NCI-H2081 (cell line): Measurements from ENCODE around the gene OR10AD1.
A peak's percentile ranks its signal among the peaks of the same experiment; 100 is the strongest.
"Not testable (repeated sequence)": the region's sequence is repeated elsewhere in the genome, so short reads cannot be mapped to it uniquely, and the experiment has no call there.

Experiments
- DNase-seq, 2 experiments: peaks; one replicate each; lab custom pipeline; 2025; lab: John Stamatoyannopoulos, UW

OR10AD1 gene, protein sequence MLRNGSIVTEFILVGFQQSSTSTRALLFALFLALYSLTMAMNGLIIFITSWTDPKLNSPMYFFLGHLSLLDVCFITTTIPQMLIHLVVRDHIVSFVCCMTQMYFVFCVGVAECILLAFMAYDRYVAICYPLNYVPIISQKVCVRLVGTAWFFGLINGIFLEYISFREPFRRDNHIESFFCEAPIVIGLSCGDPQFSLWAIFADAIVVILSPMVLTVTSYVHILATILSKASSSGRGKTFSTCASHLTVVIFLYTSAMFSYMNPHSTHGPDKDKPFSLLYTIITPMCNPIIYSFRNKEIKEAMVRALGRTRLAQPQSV

DNA sequence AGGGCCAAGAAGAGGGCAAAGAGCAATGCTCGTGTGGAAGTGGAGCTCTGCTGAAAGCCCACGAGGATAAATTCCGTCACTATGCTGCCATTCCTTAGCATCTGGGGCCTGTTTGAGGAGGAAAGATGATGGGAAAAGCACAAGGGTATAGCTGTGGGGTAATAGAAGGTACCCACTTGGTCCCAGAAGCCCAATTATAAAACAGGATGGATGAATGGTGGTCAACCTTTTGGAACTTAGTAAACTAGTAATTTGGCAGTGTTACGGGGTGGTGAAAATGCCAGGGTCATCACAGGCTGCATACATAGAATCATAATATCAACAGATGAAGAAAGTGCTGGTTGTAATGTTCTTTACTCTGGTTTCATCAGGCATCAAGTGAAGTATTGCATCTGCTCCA is at the start of gene OR10AD1:
Gene OR10AD1, minus strand, starts transcription at position 101 of the 400 bp plus-strand sequence. Its CDS starts 0 bp downstream, at position 101.
- no peak for DNase-seq

DNA sequence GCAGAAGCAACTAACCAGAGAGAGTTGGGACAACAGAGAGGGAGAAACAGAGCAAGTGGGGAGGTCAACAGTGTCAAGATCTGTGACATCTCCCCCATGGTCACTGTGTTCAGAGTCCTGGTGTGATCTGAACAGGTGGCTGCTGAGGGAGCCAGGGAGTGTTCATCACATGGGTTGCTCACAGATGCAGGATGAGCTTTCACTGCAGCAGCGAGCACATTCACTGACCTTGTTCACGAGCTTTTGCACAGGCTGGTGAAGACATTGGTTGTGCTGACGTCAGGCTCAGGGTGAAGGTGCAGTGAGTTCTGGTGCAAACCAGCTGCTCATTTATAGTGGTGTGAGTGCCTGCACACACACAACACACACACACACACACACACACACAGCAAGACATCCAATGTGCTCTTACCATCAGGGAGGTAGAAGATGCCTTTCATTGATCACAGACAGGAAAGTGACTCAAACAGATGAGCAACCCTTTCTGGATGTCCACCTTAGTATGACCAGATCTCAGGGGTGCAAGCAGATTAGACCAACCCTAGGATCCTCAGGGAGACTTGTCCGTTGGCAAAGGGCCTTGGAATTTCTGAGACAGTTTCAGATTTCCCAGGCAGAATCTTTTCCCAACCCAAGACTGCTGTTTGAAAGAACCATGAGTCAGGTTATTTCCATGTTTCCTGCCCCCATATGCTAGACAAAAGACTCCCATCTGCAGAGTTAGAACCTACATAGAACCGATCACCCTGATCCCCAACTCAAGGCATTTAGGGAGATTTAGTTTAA is 44.3 kb upstream of the OR10AD1 start:
- no peak for DNase-seq

DNA sequence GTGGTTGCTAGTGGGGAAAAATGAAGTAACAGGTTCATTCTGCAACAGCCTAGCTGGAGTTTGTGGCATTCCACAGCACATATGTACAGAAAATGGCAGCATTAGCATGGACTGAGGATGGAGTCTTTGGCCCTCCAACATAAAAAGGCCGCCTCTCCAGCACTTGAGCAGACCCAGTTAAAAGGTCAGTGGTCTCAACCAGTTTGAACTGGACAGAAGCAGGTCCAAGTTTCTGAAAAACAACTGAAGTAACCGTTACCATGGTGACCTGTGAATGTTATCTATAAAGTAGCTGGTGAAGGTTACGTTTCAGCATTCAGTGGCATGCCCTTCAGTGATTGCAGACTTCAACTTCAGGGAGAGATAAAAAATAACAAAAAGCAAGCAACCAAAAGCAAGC is 34.1 kb upstream of the OR10AD1 start:
- DNase-seq: no peak

DNA sequence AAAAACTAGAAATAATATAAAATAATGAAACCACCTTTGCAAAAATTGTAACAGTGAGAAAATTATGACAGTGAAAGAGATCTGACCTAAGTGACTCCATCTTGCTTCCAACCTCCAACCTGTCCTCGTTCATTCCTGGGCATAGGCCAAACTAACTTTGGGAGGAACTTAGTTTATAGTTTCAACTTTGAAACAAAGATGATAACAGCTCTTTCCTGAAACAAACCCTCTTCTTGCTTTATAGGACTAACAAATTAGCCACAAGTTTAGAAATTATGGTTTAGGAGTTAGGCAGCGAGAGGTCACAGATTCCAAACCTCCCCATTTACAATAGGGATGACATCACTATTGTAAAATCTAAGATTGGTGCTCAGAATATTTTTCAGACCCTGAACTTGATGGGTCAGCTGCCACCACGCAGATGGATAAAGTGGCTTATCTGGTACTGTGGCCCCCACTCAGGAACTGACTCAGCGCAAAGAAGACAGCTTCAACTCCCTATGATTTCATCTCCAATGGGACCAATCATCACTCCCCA is 32.8 kb upstream of the OR10AD1 start:
- no peak for DNase-seq

DNA sequence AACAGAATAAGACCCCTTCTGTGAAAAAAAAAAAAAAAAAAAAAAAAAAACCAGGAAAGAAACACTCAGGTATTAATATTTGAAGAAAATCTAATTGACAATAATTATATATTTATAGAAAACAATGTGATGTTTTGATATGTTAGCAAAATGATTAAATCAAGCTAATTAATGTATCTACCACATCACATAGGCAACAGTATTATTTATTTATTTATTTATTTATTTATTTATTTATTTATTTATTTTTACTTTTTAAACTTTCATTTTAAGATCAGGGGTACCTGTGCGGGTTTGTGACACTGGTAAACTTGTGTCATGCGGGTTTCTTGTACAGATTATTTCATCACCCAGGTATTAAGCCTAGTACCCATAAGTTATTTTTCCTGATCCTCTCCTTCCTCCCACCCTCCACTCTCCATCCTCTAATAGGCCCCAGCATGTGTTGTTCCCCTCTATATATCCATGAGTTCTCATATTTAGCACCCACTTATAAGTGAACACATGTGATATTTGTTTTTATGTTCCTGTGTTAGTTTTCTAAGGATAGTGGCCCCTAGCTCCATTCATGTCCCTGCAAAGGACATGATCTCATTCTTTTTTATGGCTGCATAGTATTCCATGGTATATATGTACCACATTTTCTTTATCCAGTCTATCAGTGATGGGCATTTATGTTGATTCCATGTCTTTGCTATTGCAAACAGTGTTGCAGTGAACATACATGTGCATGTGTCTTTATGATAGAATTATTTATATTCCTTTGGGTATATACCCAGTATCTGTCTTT is 28.3 kb upstream of the OR10AD1 start:
- not testable (repeated sequence) for DNase-seq

DNA sequence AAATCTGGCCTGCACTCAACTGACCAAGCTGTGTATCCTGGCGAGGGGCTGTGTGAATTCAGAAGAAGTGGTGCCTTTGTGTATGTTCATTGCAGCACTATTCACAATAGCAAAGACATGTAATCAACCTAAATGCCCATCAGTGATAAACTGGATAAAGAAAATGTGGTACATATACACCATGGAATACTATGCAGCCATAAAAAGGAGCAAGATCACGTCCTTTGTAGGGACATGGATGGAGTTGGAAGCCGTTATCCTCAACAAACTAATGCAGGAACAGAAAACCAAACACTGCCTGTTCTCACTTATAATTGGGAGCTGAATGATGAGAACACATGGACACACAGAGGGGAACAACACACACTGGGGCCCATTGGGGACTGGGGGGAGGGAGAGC is 21.4 kb upstream of the OR10AD1 start:
- not testable (repeated sequence) for DNase-seq

DNA sequence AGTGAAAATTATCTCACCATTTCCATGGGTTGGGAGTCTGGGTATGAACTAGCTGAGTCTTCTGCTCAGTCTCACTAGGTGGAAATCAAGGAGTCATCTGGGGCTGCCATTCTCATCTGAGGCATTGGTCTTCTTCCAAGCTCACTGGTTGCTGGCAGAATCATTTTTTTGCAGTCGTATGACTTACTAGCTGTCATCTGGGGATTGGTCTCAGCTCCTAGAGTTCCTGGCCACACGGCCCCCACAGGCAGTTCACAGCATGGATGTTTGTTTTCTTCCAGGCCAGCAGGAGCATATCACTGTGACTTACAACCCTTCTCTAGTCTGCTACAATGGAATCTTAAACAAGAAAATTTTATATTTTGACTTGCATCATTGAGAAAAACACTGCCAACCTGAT is 18.6 kb upstream of the OR10AD1 start:
- DNase-seq: no peak

DNA sequence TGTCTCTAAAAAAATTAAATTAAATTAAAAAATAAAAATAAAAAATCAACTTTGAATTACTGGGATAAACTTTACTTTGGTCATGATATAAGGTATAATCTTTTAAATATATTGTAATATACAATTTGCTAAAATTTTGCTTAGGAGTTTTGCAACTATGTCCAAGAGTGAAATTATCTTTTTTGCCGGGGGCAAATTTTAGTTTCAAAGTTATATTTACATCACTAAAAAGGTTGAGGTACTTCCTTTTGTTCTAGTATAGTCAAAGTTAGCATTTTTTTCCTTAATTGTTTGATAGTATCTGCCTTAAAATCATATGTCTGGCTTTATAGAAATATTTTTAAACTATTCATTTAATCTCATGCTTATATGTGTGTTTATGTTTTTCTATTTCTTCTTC is 17.6 kb upstream of the OR10AD1 start:
- no peak for DNase-seq

DNA sequence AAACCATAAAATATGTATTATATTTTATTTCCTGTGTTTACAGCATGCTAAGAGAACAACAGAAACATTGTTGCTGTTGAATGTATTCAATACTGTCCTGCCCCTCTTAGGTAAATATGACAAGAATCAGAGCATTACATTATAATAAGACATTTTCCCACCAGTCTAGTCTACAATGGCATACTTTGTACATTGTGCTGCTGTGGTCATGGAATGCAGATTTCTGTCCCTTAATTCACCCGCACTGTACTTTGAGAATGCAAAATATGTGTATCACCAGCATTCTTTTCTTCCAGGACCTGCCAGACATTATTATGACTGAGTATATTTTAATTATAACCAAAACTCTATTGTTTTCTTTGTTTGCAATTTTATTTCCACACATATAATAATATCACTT is 16.5 kb upstream of the OR10AD1 start:
- no peak for DNase-seq

DNA sequence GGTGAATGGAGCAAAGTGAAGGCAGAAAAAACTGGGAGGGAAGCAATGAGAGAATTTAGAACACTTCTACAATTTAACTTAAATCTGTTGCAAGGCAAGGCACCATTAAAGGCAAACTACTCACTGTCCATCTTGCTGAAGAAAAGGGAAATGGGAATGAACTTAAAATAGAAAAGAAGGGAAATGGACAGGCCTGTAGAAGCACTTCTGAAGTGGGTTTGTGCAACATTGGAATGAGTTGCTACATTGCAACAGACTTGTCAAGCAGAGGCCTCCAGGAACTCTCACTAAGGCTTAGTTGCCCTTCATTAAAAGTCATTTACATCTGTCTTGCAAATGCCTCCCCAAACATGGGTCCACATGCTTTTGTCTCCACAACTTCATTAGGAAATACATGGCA is 13.7 kb upstream of the OR10AD1 start:
- no peak for DNase-seq

DNA sequence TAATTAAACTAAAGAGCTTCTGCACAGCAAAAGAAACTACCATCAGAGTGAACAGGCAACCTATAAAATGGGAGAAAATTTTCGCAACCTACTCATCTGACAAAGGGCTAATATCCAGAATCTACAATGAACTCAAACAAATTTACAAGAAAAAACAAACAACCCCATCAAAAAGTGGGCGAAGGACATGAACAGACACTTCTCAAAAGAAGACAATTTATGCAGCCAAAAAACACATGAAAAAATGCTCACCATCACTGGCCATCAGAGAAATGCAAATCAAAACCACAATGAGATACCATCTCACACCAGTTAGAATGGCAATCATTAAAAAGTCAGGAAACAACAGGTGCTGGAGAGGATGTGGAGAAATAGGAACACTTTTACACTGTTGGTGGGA is 6.4 kb upstream of the OR10AD1 start:
- not testable (repeated sequence) for DNase-seq

DNA sequence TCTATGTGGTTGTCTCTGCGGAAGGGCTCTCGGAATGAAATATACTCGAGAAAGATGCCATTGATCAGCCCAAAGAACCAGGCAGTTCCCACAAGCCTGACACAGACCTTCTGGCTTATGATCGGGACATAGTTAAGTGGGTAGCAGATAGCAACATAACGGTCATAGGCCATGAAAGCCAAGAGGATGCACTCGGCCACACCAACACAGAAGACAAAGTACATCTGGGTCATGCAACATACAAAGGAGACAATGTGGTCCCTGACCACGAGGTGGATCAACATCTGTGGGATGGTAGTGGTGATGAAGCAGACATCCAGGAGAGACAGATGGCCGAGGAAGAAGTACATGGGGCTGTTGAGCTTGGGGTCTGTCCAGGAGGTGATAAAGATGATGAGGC is 326 bp downstream of the OR10AD1 start:
- DNase-seq: no peak

DNA sequence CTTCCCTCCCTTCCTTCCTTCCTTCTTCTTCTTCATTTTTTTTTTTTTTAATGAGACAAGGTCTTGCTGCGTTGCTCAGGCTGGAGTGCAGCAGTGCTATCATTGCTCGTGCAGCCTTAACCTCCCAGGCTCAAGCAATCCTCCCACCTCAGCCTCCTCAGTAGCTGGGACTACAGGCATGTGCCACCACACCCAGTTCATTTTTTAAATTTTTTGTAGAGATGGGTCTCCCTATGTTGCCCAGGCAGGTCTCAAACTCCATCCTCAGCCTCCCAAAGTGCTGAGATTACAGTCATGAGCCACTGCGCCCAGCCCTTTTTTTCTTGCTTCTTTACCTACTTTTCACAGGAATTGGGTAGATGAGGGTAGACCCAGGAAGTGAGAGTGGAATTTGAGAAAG is 1.6 kb downstream of the OR10AD1 start:
- no peak for DNase-seq

DNA sequence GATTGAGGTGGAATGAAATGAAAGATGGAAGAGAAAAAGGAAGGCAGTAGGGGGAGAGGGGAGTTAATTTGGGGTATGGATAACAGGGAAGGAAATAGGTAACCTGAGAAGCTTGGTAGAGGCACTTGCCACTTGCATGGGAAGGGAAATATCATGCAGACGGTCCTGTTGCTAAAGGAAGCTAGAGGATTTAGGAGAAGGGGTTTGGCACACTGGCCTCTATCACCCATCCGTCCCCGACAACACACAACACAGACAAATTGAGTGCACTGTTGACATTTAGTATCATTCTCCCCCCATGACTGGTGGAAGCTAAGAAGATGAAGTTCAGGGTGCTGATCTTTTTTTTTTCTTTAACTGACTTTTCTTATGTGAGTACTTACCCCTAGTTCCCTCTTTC is 2.0 kb downstream of the OR10AD1 start:
- DNase-seq: no peak

DNA sequence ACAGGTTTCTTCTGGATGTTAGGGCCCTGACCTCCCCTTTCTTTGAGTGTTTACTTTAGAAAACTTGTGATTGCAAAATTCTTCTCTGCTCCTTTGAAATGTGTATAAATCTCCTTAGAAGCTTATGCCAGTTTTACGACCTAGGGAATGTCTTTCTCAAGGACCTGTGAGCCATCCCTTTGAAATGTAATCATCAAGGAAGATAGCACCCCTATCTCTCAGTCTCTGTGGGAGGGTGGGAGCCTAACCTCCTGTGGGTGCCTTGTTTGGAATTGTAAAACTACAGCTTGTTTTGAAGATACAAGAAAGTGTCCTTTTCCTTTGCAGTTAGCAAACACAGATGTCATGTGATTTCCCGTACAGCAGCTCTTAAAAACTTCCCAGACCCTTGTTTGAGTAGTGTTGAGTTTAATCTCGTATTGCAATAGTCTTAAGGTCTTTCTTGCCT is 3.3 kb downstream of the OR10AD1 start:
- DNase-seq: no peak

DNA sequence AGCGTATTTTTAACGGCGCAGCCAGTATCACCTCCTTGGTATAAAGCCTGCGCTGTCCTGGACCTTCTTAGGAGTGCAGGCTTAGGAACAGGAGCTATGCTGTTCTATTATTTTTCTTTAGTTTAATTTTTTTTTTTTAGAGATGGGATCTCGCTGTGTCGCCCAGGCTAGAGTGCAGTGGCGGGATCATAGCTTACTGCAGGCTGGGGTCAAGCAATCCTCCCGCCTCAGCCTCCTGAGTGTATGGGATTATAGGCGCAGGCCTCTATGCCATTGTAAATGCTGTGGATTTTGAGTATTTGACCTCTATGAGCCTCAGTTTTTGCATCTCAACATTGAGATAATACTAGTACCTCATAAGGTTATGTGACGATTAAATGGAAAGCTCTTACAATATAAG is 4.1 kb downstream of the OR10AD1 start:
- no peak for DNase-seq

DNA sequence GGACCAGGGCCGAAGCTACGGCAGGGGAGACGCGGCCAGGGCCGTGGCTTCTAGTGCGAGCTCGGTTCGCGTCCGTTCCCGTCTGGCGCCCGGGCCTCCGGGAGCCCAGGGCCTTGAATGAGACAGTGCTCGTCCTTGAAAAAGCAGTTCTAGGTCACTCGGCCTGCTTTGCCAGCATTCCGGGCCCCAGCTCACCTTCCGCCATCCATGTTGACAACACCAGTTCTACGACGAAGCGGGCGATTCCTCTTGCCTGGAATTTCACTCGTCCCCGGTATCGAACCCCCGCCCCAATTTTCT is 4.5 kb downstream of the OR10AD1 start:
- no peak for DNase-seq

DNA sequence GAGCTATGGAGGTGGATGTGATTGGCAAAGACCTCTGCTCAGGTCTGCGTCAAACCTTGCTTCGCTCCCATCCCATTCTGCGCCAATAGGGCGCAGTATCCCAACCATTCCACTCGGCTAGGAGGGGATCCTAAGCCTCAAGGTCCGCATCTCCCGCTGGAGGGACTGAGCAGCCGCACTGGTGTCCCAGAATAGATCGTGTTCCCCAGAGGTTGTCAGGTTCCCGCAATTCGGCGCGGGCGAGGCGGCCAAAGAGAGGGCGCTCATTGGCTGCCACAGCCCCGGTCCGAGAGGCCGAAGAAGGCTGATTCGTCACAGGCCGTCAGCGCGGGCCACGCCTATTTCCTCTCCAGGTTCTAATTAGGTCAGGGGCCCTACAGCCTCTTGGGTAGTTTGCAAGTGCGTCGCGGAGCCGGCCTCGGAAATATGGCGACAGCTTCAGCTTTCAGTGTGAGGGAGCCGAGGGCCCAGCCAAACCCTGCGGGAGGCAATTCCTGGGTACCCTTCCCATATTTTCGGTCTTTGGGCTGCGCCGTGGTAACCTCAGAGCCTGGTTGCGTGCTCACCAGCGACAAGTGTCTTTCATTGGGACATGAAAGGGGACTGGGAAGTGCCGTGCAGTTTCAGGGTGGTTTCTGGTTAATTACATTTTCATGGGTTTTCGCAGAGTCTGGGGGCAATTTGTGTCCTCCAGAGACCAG is 5.0 kb downstream of the OR10AD1 start:
- DNase-seq: peak; percentile 97 to 98

DNA sequence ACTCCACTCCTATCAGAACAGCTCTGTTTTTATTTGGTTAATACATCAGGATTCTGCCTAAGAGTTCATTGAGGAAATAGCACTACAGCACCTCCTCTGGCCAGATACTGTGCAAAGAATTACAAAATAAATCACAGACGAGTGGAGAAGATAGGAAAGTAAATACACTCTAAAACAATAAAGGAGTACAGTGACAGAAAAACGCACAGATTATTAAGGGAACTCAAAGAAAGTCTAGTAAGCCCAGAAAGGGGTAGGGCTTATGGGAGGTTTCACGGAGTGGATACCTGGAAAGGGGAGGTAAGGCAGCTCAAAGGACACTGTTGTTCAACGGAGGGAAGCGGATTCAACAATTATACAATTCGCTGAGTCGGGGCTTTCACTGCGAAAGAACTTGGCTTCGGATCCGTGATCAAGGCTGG is 5.5 kb downstream of the OR10AD1 start:
- DNase-seq: peak in 1 of 2 experiments; percentile 56

DNA sequence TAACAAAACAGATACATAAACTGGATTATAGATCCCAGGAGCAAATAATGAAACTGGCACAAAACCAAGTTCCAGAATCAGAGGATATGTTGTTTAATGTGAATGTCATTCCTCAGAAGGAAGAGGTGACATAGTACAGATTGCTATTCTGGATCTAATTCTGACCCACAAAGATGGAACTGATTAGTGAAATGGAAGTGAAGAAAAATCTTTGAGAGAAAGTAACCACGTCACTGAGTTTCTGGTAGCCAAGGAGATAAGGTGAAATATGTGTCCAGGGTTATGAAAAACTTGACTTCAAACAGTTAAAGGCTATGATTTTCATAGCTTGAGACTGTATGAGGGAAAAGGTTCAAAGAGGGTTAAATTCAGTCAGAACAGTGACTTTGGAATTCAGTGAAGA is 8.3 kb downstream of the OR10AD1 start:
- DNase-seq: no peak

DNA sequence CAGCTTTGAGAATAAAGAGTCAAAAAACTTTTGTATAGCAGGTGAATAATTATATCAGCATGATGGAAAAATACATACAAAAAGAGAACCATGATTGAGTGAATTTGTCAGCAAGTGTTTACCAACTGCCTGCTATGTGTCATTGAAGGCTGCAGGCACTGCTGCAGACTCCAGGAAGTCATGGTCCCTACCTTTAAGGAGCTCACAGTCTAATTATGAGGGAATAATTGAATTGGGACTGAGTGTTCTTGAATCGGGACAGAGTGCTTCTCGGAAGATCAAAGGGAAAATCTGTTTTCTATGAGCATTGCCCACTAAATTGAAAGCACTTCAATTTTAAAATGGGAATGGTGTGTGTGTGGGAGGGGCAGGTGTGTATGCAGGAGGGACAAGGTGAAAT is 9.5 kb downstream of the OR10AD1 start:
- DNase-seq: no peak

DNA sequence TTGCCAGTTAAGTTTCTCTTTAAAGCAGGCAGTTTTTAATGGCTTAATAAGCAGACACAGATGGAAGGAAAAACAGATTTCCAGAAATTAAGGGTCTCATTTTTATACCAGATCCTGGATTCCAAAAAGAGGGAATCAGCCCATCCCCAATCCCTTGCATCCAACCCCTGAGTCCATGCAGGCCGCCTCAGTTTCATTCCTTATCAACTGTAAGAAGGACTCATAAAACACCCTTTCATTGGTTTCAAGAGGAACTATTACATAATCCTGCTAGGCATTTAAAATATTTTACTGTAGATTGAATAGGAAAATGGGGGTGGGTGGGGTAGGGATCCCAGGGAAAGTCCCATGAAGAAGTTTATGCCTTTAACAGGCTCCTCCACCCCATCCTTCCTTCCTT is 10.2 kb downstream of the OR10AD1 start:
- DNase-seq: no peak
